Ishikawa (cell line): Measurements from ENCODE around the gene SDK2.

Experiments used
- CEBPB ChIP-seq: IDR thresholded peaks from 2 replicates; pipeline ENCODE4 v1.6.1; 2012
- CREB1 ChIP-seq: IDR thresholded peaks from 2 replicates; pipeline ENCODE4 v1.6.1; 2012; ENCODE audit warnings: low read depth
- EGR1 ChIP-seq: IDR thresholded peaks from 2 replicates; pipeline ENCODE4 v1.6.1; 2012
- EP300 ChIP-seq: IDR thresholded peaks from 2 replicates; pipeline ENCODE4 v1.6.1; 2012; ENCODE audit warnings: borderline replicate concordance
- FOXM1 ChIP-seq: IDR thresholded peaks from 2 replicates; pipeline ENCODE4 v1.6.1; 2012; ENCODE audit warnings: low read depth, borderline replicate concordance
- MAX ChIP-seq: IDR thresholded peaks from 2 replicates; pipeline ENCODE4 v1.6.1; 2012
- NFIC ChIP-seq: IDR thresholded peaks from 2 replicates; pipeline ENCODE4 v1.6.1; 2012
- RAD21 ChIP-seq: IDR thresholded peaks from 2 replicates; pipeline ENCODE4 v1.6.1; 2012; ENCODE audit warnings: low read depth
- REST ChIP-seq: IDR thresholded peaks from 2 replicates; pipeline ENCODE4 v1.6.1; 2012; ENCODE audit warnings: low read depth, mild to moderate bottlenecking
- TAF1 ChIP-seq: IDR thresholded peaks from 2 replicates; pipeline ENCODE4 v1.6.1; 2012; ENCODE audit warnings: low read depth, mild to moderate bottlenecking
- TCF12 ChIP-seq: IDR thresholded peaks from 2 replicates; pipeline ENCODE4 v1.6.1; 2012; ENCODE audit warnings: low read depth
- TEAD4 ChIP-seq: IDR thresholded peaks from 2 replicates; pipeline ENCODE4 v1.6.1; 2012
- USF1 ChIP-seq: IDR thresholded peaks from 2 replicates; pipeline ENCODE4 v1.6.1; 2012
- YY1 ChIP-seq: IDR thresholded peaks from 2 replicates; pipeline ENCODE4 v1.6.1; 2012; ENCODE audit warnings: low read depth
- ZBTB7A ChIP-seq: IDR thresholded peaks from 2 replicates; pipeline ENCODE4 v1.6.1; 2012; ENCODE audit warnings: low read depth

Gene SDK2

GRCh38 chr17:73593249-73593965, 50.8 kb downstream of the SDK2 start:
- TF ChIP-seq FOXM1 = no peak
- no peak for TF ChIP-seq TCF12
- TF ChIP-seq TAF1 = no peak

- no peak for TF ChIP-seq MAX
- TF ChIP-seq NFIC = no peak
- TF ChIP-seq FOXM1 = no peak
- no peak for TF ChIP-seq YY1
- no peak for TF ChIP-seq ZBTB7A
- no peak for TF ChIP-seq EP300
- TF ChIP-seq EGR1 = no peak
- no peak for TF ChIP-seq TCF12
- no peak for TF ChIP-seq TEAD4
- TF ChIP-seq CREB1 = no peak
- TF ChIP-seq TAF1 = no peak
- no peak for TF ChIP-seq RAD21
- no peak for TF ChIP-seq REST
- no peak for TF ChIP-seq CEBPB
- TF ChIP-seq USF1 = no peak
Measured at GRCh38 chr17:73592501-73592961, 51.7 kb downstream of the SDK2 start.

GRCh38 chr17:73592079-73592415, 52.2 kb downstream of the SDK2 start:
- TF ChIP-seq YY1 = no peak
- no peak for TF ChIP-seq EGR1
- TF ChIP-seq CREB1 = no peak
- TF ChIP-seq CEBPB = no peak
- no peak for TF ChIP-seq TAF1
- no peak for TF ChIP-seq USF1
- no peak for TF ChIP-seq EP300
- TF ChIP-seq TCF12 = no peak
- no peak for TF ChIP-seq REST
- TF ChIP-seq TEAD4 = no peak
- no peak for TF ChIP-seq ZBTB7A
- TF ChIP-seq MAX = no peak
- TF ChIP-seq RAD21 = no peak
- TF ChIP-seq NFIC = no peak

GRCh38 chr17:73591296-73592078, 52.8 kb downstream of the SDK2 start:
- TF ChIP-seq FOXM1 (no peak), TAF1 (no peak), YY1 (no peak), ZBTB7A (no peak), RAD21 (no peak), CREB1 (no peak), CEBPB (no peak), EGR1 (no peak), TCF12 (no peak), TEAD4 (no peak), REST (no peak), MAX (no peak), USF1 (no peak), NFIC (no peak), EP300 (no peak)
